ENCODE results near the gene SLC12A5.

- no peak for TF ChIP-seq CTCF (IDR thresholded peaks at IDR 0.05)
- no peak for TF ChIP-seq EZH2 (IDR thresholded peaks at IDR 0.05; ENCODE audit: borderline replicate concordance, insufficient read depth, low read depth, low read length, poor library complexity, severe bottlenecking)
These were observed at the start of gene SLC12A5 for GRCh38 chr20:46028772-46029371.
